ENCODE measurements around the gene KRT7. TPM values are rescaled to one million over a fixed set of nuclear protein-coding genes. Genes with fewer than 3 reads are reported as not detected.

KRT7 gene
- polyA plus RNA-seq, 1 of the 3 experiments (the other 2 are of a cell fraction) = 5.4 TPM

DNA sequence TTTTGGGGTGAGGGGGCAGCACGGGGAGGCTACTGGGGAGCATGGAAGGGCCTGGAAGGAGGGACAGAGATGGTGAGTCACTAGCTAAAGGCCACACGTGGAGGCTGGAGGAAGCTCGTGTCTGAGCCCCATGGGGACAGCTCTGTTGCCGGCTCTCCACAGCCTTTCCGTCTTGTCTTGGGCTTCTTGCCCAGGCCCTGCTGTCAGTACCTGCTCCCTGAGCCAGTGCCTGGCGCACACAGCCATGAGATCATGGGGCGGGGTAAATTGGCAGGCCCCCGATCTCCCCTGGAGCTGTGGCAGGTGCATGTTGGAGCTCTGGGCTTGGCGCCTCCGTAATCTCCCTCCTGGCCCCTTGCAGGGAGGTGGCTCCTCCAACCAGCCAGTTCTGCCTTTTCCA, 25.1 kb upstream of the KRT7 start:
- CTCF ChIA-PET = interaction anchor here (1.1 to 3.6 kb wide), 7 partner anchors 30 to 182 kb away, joined by 3 to 13 read pairs (median 3); no protein-coding TSS in a partner anchor
- H3K79me2 ChIP-seq (ENCODE audit: insufficient read depth) = no peaks in the 10 kb centered on the region
- H2AFZ ChIP-seq (ENCODE audit: low read depth) = no peak overlapping the region
- no peaks in the 10 kb centered on the region for H3K9me3 ChIP-seq
- peaks cover 26 to 66% of the 10 kb centered on the region in 2 experiments for H3K4me1 ChIP-seq (ENCODE audit: control insufficient read depth in 1 of 2, insufficient read depth in 2 of 2, low read depth in 1 of 2, low read length in 1 of 2)
- peaks cover 23% of the 10 kb centered on the region for H3F3A ChIP-seq (replicated peaks; ENCODE audit: insufficient read depth)
- H3K27me3 ChIP-seq (ENCODE audit: insufficient read depth) = no peaks in the 10 kb centered on the region
- POLR2A ChIA-PET = interaction anchor here (0.7 to 1.1 kb wide), 2 partner anchors 8 to 26 kb away, joined by 3 to 4 read pairs; no protein-coding TSS in a partner anchor
- H3K9me2 ChIP-seq = no peaks in the 10 kb centered on the region
- H3K9ac ChIP-seq = no peak overlapping the region
- no peak overlapping the region for H3K4me3 ChIP-seq (ENCODE audit: low read depth in 2 of 2, low read length in 1 of 2)
- H3K27ac ChIP-seq (ENCODE audit: low read depth in 2 of 2, low read length in 1 of 2) = peak overlapping the region in 1 of 2 experiments; percentile 89; a peak in 2 of 4 replicates
- WGBS (ENCODE audit: low lambda C conversion rate) = 55% methylated on average over 7 of the region's 10 CpGs
- no peaks in the 10 kb centered on the region for H3K36me3 ChIP-seq (replicated peaks in 1 of 2; ENCODE audit: control insufficient read depth in 1 of 2, insufficient read depth in 2 of 2, low read length in 1 of 2)
- H4K20me1 ChIP-seq (ENCODE audit: insufficient read depth) = no peaks in the 10 kb centered on the region
- DNase-seq = no peak
- TF ChIP-seq TEAD4 (IDR thresholded peaks at IDR 0.05; ENCODE audit: borderline replicate concordance, insufficient read depth) (no peak), JUND (IDR thresholded peaks at IDR 0.05) (no peak), YY1 (IDR thresholded peaks at IDR 0.05; ENCODE audit: low read depth) (no peak), MAX (IDR thresholded peaks at IDR 0.05; ENCODE audit: low read depth) (no peak), RXRA (IDR thresholded peaks at IDR 0.05; ENCODE audit: borderline replicate concordance, low read depth) (no peak), MXI1 (IDR thresholded peaks at IDR 0.05; ENCODE audit: low read depth, low read length) (no peak), CTCF (IDR thresholded peaks at IDR 0.05) (no peak), RAD21 (IDR thresholded peaks at IDR 0.05; ENCODE audit: low read length) (no peak), POLR2AphosphoS5 (IDR thresholded peaks at IDR 0.05; ENCODE audit: low read depth, low read length) (no peak), FOXM1 (IDR thresholded peaks at IDR 0.05; ENCODE audit: low read depth) (no peak), FOSL2 (IDR thresholded peaks at IDR 0.05; ENCODE audit: borderline replicate concordance, low read depth) (no peak)
- TF ChIP-seq, protein P1, sequence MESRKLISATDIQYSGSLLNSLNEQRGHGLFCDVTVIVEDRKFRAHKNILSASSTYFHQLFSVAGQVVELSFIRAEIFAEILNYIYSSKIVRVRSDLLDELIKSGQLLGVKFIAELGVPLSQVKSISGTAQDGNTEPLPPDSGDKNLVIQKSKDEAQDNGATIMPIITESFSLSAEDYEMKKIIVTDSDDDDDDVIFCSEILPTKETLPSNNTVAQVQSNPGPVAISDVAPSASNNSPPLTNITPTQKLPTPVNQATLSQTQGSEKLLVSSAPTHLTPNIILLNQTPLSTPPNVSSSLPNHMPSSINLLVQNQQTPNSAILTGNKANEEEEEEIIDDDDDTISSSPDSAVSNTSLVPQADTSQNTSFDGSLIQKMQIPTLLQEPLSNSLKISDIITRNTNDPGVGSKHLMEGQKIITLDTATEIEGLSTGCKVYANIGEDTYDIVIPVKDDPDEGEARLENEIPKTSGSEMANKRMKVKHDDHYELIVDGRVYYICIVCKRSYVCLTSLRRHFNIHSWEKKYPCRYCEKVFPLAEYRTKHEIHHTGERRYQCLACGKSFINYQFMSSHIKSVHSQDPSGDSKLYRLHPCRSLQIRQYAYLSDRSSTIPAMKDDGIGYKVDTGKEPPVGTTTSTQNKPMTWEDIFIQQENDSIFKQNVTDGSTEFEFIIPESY (IDR thresholded peaks at IDR 0.05; ENCODE audit: borderline replicate concordance, low read depth) = no peak
- TF ChIP-seq, protein P2, sequence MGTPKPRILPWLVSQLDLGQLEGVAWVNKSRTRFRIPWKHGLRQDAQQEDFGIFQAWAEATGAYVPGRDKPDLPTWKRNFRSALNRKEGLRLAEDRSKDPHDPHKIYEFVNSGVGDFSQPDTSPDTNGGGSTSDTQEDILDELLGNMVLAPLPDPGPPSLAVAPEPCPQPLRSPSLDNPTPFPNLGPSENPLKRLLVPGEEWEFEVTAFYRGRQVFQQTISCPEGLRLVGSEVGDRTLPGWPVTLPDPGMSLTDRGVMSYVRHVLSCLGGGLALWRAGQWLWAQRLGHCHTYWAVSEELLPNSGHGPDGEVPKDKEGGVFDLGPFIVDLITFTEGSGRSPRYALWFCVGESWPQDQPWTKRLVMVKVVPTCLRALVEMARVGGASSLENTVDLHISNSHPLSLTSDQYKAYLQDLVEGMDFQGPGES (IDR thresholded peaks at IDR 0.05; ENCODE audit: low read depth, low read length) = no peak
- no peak overlapping the region for H3K4me2 ChIP-seq

Measured in SK-N-SH (cell line).